GM23248 (cell line): ENCODE results near the gene ZMIZ1. TPM values are rescaled to one million over a fixed set of nuclear protein-coding genes. Genes with fewer than 3 reads are reported as not detected.

Source experiments
- DNase-seq: peaks from one replicate; pipeline ENCODE4 v3.0.0-alpha.2; 2015
- H2AFZ ChIP-seq: fragments of 200-600 bp; sonication (generic); 2 replicates; pipeline ENCODE4 v1.6.1; 2016; ENCODE audit warnings: antibody characterized with exemption
- H3F3A ChIP-seq: fragments of 200-600 bp; sonication (generic); 2 replicates; pipeline ENCODE4 v1.6.1; 2016; ENCODE audit warnings: mild to moderate bottlenecking, antibody characterized with exemption, mixed run types; ENCODE audit not compliant: insufficient read depth
- H3K27ac ChIP-seq: fragments of 200-600 bp; sonication (generic); 2 replicates; pipeline ENCODE4 v1.5.1; 2016; ENCODE audit warnings: mild to moderate bottlenecking
- H3K27me3 ChIP-seq: fragments of 200-600 bp; sonication (generic); replicated peaks from 2 replicates; pipeline ENCODE4 v1.6.1; 2016; ENCODE audit warnings: mild to moderate bottlenecking; ENCODE audit not compliant: insufficient read depth
- H3K36me3 ChIP-seq: fragments of 200-600 bp; sonication (generic); 2 replicates; pipeline ENCODE4 v1.6.1; 2016; ENCODE audit warnings: low read depth, mild to moderate bottlenecking
- H3K4me1 ChIP-seq: fragments of 200-600 bp; sonication (generic); 2 replicates; pipeline ENCODE4 v1.6.1; 2016; ENCODE audit warnings: mild to moderate bottlenecking; ENCODE audit not compliant: insufficient read depth
- H3K4me2 ChIP-seq: fragments of 200-600 bp; sonication (generic); one replicate; pipeline ENCODE4 v1.6.1; 2016; ENCODE audit warnings: mild to moderate bottlenecking; ENCODE audit not compliant: unreplicated experiment
- H3K4me3 ChIP-seq: fragments of 200-600 bp; sonication (generic); 2 replicates; pipeline ENCODE4 v1.5.1; 2016; ENCODE audit warnings: mild to moderate bottlenecking
- H3K79me2 ChIP-seq: fragments of 200-600 bp; sonication (generic); 2 replicates; pipeline ENCODE4 v1.6.1; 2016; ENCODE audit warnings: mild to moderate bottlenecking; ENCODE audit not compliant: insufficient read depth
- H3K9ac ChIP-seq: fragments of 200-600 bp; sonication (generic); 2 replicates; pipeline ENCODE4 v1.6.1; 2016; ENCODE audit warnings: mild to moderate bottlenecking
- H3K9me2 ChIP-seq: fragments of 200-600 bp; sonication (generic); 2 replicates; pipeline ENCODE4 v1.6.1; 2016; ENCODE audit warnings: mixed run types, mild to moderate bottlenecking, moderate library complexity; ENCODE audit not compliant: insufficient read depth
- H3K9me3 ChIP-seq: fragments of 200-600 bp; sonication (generic); one replicate; pipeline ENCODE4 v1.6.1; 2017; ENCODE audit warnings: low read depth
- H4K20me1 ChIP-seq: fragments of 200-600 bp; sonication (generic); 2 replicates; pipeline ENCODE4 v1.6.0; 2016; ENCODE audit not compliant: insufficient read depth
- EZH2 ChIP-seq: fragments of 200-600 bp; sonication (generic); IDR thresholded peaks from 2 replicates; pipeline ENCODE4 v1.6.1; 2018; ENCODE audit warnings: antibody characterized with exemption, mild to moderate bottlenecking; ENCODE audit not compliant: insufficient read depth, poor library complexity, severe bottlenecking
- EZH2phosphoT487 ChIP-seq: fragments of 200-600 bp; sonication (generic); IDR thresholded peaks from 2 replicates; pipeline ENCODE4 v1.6.1; 2018; ENCODE audit warnings: antibody characterized with exemption, moderate library complexity, mild to moderate bottlenecking, low read depth; ENCODE audit not compliant: insufficient read depth
- WGBS, 2 experiments: methylation state at CpG; one replicate each; pipeline ENCODE4 v1.1.6; 2015 to 2017; ENCODE audit warnings: low lambda C conversion rate in 2 of 2, low coverage in 1 of 2; ENCODE audit errors: missing lambda C conversion rate in 2 of 2; 5-methylcytosine and 5-hydroxymethylcytosine counted together
- in situ Hi-C: fragments of 300-500 bp; cut with MboI; formaldehyde crosslinking; loops from 2 replicates; pipeline ENCODE4 v1.15.0; 2020
- polyA plus RNA-seq: library from polyadenylated mRNA; unstranded; fragments of >200 nt; fragmentation: Nextera tagmentation; extraction: Ambion mirVana; gene quantifications from 2 replicates; pipeline ENCODE4 v1.2.1, GENCODE V29; 2016
- total RNA-seq: library from RNA; depleted of rRNA; stranded (reverse); fragments of >200 nt; shearing (Covaris generic); gene quantifications from 2 replicates; pipeline ENCODE4 v1.2.3, GENCODE V29; 2014

Gene ZMIZ1
- total and polyA plus RNA-seq, 2 experiments from 2014 or later, result 21.9 to 28.4 TPM

DNA sequence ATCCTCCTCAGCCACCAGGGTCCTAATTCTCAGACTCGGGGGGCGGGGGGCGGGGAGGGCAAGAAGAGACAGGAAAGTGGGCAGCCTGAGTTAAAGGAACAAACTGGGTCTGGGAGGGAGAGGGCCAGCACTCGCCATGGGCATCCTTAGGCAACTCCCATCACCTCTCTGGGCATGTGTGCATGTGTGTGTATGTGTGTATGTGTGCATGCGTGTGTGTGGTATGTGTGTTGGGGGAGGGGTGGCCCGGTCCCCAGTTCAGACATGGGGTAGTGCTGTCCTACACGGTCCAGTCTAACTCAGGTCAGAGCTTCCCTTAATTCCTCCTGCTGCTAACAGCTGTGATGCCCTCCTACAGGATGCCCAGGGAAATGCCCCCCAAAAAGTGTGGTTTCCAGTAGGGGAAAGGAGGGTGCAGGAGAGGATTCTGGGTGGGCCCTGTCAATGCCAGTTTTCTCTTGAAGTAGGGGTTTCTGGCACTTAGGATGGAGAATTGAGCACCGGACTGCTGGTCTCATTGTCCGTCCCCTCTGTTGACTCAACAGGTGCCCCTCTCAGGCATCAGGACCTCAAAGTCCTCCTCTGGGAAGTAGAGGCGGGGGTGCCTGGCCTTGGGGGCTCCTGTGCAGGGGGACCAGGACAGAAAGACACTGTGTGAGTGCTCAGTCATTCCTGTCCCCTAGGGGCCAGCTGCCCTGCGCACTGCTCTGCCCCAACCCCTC, 15.1 kb upstream of the ZMIZ1 start:
- no peaks in the 10 kb centered on the region for H3K27me3 ChIP-seq
- H3K9ac ChIP-seq, result no peak overlapping the region
- no peak overlapping the region for H2AFZ ChIP-seq
- DNase-seq, result no peak
- H3K79me2 ChIP-seq, result no peaks in the 10 kb centered on the region
- H3K27ac ChIP-seq, result no peak overlapping the region
- H3K4me2 ChIP-seq, result no peak overlapping the region
- no peaks in the 10 kb centered on the region for H3K9me2 ChIP-seq
- no peaks in the 10 kb centered on the region for H3F3A ChIP-seq
- H3K4me1 ChIP-seq, result peaks cover 15% of the 10 kb centered on the region
- in situ Hi-C loops, result no loop called here
- WGBS, 2 experiments, result 91 to 92% methylated on average over 10 to 11 of the region's 11 CpGs
- no peaks in the 10 kb centered on the region for H4K20me1 ChIP-seq
- H3K4me3 ChIP-seq, result no peak overlapping the region
- no peak for TF ChIP-seq EZH2phosphoT487
- no peak for TF ChIP-seq EZH2
- H3K9me3 ChIP-seq, result no peaks in the 10 kb centered on the region
- no peaks in the 10 kb centered on the region for H3K36me3 ChIP-seq

DNA sequence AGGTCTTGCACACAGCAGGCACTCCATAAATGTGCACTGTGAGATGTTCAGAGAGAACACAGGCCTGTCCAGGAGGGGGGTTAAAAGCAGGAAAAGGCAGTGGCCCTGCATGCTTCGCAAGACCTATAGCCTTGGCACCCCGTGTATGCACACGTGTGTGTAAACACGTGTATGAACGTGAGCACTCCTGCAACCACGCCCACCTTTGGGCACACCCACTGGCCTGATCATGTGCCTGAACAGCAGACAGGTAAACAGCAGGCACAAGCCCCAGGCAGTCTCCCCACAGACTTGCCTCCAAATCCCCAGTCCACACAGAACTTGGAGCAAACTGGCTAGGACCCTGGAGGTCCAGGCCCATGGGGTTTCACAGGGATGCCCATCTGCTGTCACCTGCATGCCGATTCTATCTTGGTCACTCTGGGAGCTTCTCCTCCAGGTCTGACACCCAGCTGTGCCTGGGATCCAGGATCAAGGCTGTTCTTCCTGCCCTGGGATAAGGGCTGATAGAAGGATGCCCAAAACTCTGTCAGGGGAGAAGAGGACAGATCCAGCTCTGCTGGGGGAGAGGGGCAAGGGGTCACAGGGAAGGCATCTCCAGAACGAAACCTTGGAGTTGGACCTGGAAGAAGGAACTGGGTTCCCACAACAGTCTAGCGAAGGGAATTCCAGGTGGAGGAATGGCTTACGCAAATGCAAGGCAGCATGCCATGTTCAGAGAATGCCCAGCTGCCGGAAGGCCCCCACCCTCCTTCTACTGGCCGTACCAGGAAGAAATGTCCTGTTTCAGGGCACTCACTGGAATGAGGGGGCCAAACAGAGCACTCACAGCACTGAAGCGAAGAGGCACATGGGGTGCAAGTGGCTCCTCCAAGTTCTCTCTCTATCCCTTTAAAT, 14.3 kb upstream of the ZMIZ1 start:
- Histone ChIP-seq H2AFZ (no peak overlapping the region), H3K4me1 (peaks cover 15% of the 10 kb centered on the region), H4K20me1 (no peaks in the 10 kb centered on the region), H3K27ac (no peak overlapping the region), H3K36me3 (no peaks in the 10 kb centered on the region), H3K4me3 (no peak overlapping the region), H3K9me2 (no peaks in the 10 kb centered on the region), H3K9ac (no peak overlapping the region), H3K9me3 (no peaks in the 10 kb centered on the region), H3K27me3 (no peaks in the 10 kb centered on the region), H3K4me2 (no peak overlapping the region), H3F3A (no peaks in the 10 kb centered on the region), H3K79me2 (no peaks in the 10 kb centered on the region)
- 76 to 81% methylated on average over 13 of the region's 13 CpGs for WGBS, 2 experiments
- in situ Hi-C loops, result no loop called here
- no peak for DNase-seq
- TF ChIP-seq EZH2phosphoT487, result no peak
- TF ChIP-seq EZH2, result no peak

DNA sequence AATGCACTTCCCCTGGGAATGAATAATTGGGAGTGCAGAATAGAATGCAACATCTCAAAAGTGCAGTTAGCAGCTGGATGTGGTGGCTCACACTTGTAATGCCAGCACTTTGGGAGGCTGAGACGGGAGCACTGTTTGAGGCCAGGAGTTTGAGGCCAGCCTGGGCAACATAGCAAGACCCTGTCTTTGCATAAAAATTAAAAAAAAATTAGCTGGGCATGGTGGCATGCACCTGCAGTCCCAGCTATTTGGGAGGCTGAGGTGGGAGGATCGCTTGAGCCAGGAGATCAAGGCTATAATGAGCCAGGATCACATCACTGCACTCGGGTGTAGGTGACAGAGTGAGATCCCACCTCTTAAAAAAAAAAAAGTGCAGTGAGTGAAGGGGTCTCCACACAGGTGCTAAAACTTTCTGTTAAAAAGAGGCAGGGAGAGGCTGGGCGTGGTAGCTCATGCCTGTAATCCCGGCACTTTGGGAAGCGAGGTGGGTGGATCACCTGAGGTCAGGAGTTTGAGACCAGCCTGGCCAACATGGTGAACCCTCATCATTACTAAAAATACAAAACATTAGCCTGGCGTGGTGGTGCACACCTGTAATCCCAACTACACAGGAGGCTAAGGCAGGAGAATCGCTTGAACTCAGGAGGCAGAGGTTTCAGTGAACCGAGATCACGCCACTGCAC, 13.5 kb upstream of the ZMIZ1 start:
- H3K4me1 ChIP-seq, result peaks cover 9% of the 10 kb centered on the region
- H4K20me1 ChIP-seq, result no peaks in the 10 kb centered on the region
- no peak overlapping the region for H3K9ac ChIP-seq
- no peaks in the 10 kb centered on the region for H3K36me3 ChIP-seq
- TF ChIP-seq EZH2, result no peak
- TF ChIP-seq EZH2phosphoT487, result no peak
- no peaks in the 10 kb centered on the region for H3K9me2 ChIP-seq
- H3K27ac ChIP-seq, result no peak overlapping the region
- no peaks in the 10 kb centered on the region for H3K79me2 ChIP-seq
- no peaks in the 10 kb centered on the region for H3K9me3 ChIP-seq
- in situ Hi-C loops, result no loop called here
- no peak for DNase-seq
- no peaks in the 10 kb centered on the region for H3K27me3 ChIP-seq
- H2AFZ ChIP-seq, result no peak overlapping the region
- 85 to 92% methylated on average over 10 of the region's 10 CpGs for WGBS, 2 experiments
- no peaks in the 10 kb centered on the region for H3F3A ChIP-seq
- H3K4me3 ChIP-seq, result no peak overlapping the region
- H3K4me2 ChIP-seq, result no peak overlapping the region

DNA sequence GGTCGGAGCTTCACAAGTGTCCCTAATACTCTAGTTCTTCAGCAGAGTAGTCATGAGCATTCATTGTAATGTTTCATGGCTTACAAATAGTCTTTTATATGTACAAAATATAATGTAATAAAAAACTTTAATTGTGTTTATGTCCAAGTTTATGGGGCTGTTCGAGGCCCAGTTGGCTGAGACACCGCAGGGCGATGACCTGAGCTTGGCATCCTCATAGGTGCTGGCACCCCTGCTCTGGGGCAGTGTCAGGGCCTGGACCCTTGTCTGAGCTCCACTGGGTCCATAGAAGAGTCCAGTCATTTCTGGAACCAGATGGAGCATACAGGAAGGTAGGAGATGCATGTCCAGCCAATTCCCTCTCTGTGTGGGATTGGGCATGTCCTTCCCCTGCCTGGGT, 12.9 kb upstream of the ZMIZ1 start:
- in situ Hi-C loops, result no loop called here
- H3F3A ChIP-seq, result no peaks in the 10 kb centered on the region

More for the DNA sequence above, 12.9 kb upstream of the ZMIZ1 start:
- Histone ChIP-seq H3K27ac (no peak overlapping the region), H3K9me2 (no peaks in the 10 kb centered on the region), H3K79me2 (no peaks in the 10 kb centered on the region), H3K9me3 (no peaks in the 10 kb centered on the region), H3K27me3 (no peaks in the 10 kb centered on the region), H3K4me1 (peaks cover 2% of the 10 kb centered on the region), H4K20me1 (no peaks in the 10 kb centered on the region), H3K4me2 (no peak overlapping the region), H2AFZ (no peak overlapping the region), H3K36me3 (no peaks in the 10 kb centered on the region), H3K9ac (no peak overlapping the region), H3K4me3 (no peak overlapping the region)
- TF ChIP-seq EZH2phosphoT487, result no peak
- TF ChIP-seq EZH2, result no peak
- 72 to 75% methylated on average over 4 of the region's 4 CpGs for WGBS, 2 experiments
- no peak for DNase-seq
